H1 (cell line): ENCODE measurements around the gene TRPC4.

Experiments used
- EP300 ChIP-seq, 2 experiments: IDR thresholded peaks; 1 replicate in 1 of 2; 2 replicates in 1 of 2; pipeline ENCODE4 v1.6.1; 2011 to 2012; ENCODE audit warnings: low read depth in 2 of 2, low read length in 2 of 2, mild to moderate bottlenecking in 2 of 2, borderline replicate concordance in 1 of 2, inconsistent platforms in 1 of 2, moderate library complexity in 1 of 2
- FOSL1 ChIP-seq: IDR thresholded peaks from 2 replicates; pipeline ENCODE4 v1.6.1; 2011; ENCODE audit warnings: mild to moderate bottlenecking, low read depth, low read length, moderate library complexity; ENCODE audit not compliant: insufficient read depth
- POLR2A ChIP-seq, 2 experiments: IDR thresholded peaks; 1 replicate in 1 of 2; 2 replicates in 1 of 2; pipeline ENCODE4 v1.6.1; 2011; ENCODE audit warnings: low read depth in 2 of 2, low read length in 2 of 2, mild to moderate bottlenecking in 2 of 2; ENCODE audit errors: control extremely low read depth in 1 of 2
- POLR2AphosphoS5 ChIP-seq: IDR thresholded peaks from 2 replicates; pipeline ENCODE4 v1.6.1; 2011; ENCODE audit warnings: low read depth, low read length
- SP1 ChIP-seq: IDR thresholded peaks from 2 replicates; pipeline ENCODE4 v1.6.1; 2011; ENCODE audit warnings: low read depth, low read length
- SUZ12 ChIP-seq: fragments of 200-600 bp; sonication (generic); IDR thresholded peaks from 2 replicates; pipeline ENCODE4 v1.6.1; 2012; ENCODE audit warnings: mild to moderate bottlenecking, inconsistent platforms, low read length, moderate library complexity, mixed read lengths
- YY1 ChIP-seq: IDR thresholded peaks from 2 replicates; pipeline ENCODE4 v1.6.1; 2011; ENCODE audit warnings: low read depth, mild to moderate bottlenecking, low read length
- TF ChIP-seq, protein P1 (sequence below): IDR thresholded peaks from 2 replicates; pipeline ENCODE4 v1.6.1; 2011; ENCODE audit warnings: low read length, improper control_type of control experiment
- TF ChIP-seq, protein P2 (sequence below), 3 experiments: IDR thresholded peaks; 1 replicate in 2 of 3; 2 replicates in 1 of 3; pipeline versions ENCODE4 v1.5.1 to v1.6.1; 2011; ENCODE audit warnings: low read length in 3 of 3, mild to moderate bottlenecking in 3 of 3, inconsistent platforms in 2 of 3, low read depth in 1 of 3, moderate library complexity in 1 of 3; ENCODE audit not compliant: insufficient read depth in 1 of 3; ENCODE audit errors: control extremely low read depth in 1 of 3
- TF ChIP-seq, protein P3 (sequence below): IDR thresholded peaks from 2 replicates; pipeline ENCODE4 v1.6.1; 2012; ENCODE audit warnings: inconsistent platforms

- no peak for TF ChIP-seq SUZ12
- TF ChIP-seq SP1: no peak
- TF ChIP-seq POLR2AphosphoS5: no peak
- TF ChIP-seq EP300 (IDR thresholded peaks at IDR 0.05; ENCODE audit: borderline replicate concordance in 1 of 2, low read depth in 2 of 2, low read length in 2 of 2): no peak
- TF ChIP-seq FOSL1: no peak
- TF ChIP-seq YY1: no peak
- TF ChIP-seq, protein P1, sequence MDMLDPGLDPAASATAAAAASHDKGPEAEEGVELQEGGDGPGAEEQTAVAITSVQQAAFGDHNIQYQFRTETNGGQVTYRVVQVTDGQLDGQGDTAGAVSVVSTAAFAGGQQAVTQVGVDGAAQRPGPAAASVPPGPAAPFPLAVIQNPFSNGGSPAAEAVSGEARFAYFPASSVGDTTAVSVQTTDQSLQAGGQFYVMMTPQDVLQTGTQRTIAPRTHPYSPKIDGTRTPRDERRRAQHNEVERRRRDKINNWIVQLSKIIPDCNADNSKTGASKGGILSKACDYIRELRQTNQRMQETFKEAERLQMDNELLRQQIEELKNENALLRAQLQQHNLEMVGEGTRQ: no peak
- TF ChIP-seq POLR2A (IDR thresholded peaks at IDR 0.05; ENCODE audit: control extremely low read depth in 1 of 2, low read depth in 2 of 2, low read length in 2 of 2): no peak
- TF ChIP-seq, protein P2, sequence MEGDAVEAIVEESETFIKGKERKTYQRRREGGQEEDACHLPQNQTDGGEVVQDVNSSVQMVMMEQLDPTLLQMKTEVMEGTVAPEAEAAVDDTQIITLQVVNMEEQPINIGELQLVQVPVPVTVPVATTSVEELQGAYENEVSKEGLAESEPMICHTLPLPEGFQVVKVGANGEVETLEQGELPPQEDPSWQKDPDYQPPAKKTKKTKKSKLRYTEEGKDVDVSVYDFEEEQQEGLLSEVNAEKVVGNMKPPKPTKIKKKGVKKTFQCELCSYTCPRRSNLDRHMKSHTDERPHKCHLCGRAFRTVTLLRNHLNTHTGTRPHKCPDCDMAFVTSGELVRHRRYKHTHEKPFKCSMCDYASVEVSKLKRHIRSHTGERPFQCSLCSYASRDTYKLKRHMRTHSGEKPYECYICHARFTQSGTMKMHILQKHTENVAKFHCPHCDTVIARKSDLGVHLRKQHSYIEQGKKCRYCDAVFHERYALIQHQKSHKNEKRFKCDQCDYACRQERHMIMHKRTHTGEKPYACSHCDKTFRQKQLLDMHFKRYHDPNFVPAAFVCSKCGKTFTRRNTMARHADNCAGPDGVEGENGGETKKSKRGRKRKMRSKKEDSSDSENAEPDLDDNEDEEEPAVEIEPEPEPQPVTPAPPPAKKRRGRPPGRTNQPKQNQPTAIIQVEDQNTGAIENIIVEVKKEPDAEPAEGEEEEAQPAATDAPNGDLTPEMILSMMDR (IDR thresholded peaks at IDR 0.05; ENCODE audit: control extremely low read depth in 1 of 3, insufficient read depth in 1 of 3, low read depth in 1 of 3, low read length in 3 of 3): no peak
- TF ChIP-seq, protein P3, sequence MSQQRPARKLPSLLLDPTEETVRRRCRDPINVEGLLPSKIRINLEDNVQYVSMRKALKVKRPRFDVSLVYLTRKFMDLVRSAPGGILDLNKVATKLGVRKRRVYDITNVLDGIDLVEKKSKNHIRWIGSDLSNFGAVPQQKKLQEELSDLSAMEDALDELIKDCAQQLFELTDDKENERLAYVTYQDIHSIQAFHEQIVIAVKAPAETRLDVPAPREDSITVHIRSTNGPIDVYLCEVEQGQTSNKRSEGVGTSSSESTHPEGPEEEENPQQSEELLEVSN: no peak
Observed at GRCh38 chr13:37646531-37646930, 223.0 kb downstream of the TRPC4 start.
